Measurements from ENCODE around the gene CYP4A22. TPM values are rescaled to one million over a fixed set of nuclear protein-coding genes. Genes with fewer than 3 reads are reported as not detected.
"Not testable (repeated sequence)": the region's sequence is repeated elsewhere in the genome, so short reads cannot be mapped to it uniquely, and the experiment has no call there.

The CYP4A22 gene
- total RNA-seq, 6 experiments from 2014 or later, result not detected

GRCh38 chr1:47137925-47138615, 829 bp downstream of the CYP4A22 start:
- TF ChIP-seq, protein P1, sequence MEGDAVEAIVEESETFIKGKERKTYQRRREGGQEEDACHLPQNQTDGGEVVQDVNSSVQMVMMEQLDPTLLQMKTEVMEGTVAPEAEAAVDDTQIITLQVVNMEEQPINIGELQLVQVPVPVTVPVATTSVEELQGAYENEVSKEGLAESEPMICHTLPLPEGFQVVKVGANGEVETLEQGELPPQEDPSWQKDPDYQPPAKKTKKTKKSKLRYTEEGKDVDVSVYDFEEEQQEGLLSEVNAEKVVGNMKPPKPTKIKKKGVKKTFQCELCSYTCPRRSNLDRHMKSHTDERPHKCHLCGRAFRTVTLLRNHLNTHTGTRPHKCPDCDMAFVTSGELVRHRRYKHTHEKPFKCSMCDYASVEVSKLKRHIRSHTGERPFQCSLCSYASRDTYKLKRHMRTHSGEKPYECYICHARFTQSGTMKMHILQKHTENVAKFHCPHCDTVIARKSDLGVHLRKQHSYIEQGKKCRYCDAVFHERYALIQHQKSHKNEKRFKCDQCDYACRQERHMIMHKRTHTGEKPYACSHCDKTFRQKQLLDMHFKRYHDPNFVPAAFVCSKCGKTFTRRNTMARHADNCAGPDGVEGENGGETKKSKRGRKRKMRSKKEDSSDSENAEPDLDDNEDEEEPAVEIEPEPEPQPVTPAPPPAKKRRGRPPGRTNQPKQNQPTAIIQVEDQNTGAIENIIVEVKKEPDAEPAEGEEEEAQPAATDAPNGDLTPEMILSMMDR (IDR thresholded peaks at IDR 0.05), result no peak
- H3K36me3 Mint-ChIP-seq (ENCODE audit: low read depth), result no peaks in the 10 kb centered on the region
- H3K27me3 Mint-ChIP-seq (ENCODE audit: insufficient read depth), result no peaks in the 10 kb centered on the region; the same call in 1 of the 2 replicates
- DNase-seq, result no peak
- peaks cover 4% of the 10 kb centered on the region; the same call in 1 of the 2 replicates for H3K9me3 Mint-ChIP-seq
- no peak overlapping the region for H3K4me3 Mint-ChIP-seq
- no peaks in the 10 kb centered on the region for H3K4me1 Mint-ChIP-seq (ENCODE audit: low read depth)
- H3K27ac Mint-ChIP-seq, result no peak overlapping the region

- H3K27ac Mint-ChIP-seq; H3K4me3 Mint-ChIP-seq; H3K36me3 Mint-ChIP-seq (ENCODE audit: low read depth); DNase-seq; H3K9me3 Mint-ChIP-seq; H3K27me3 Mint-ChIP-seq (ENCODE audit: insufficient read depth); H3K4me1 Mint-ChIP-seq (ENCODE audit: low read depth): not testable (repeated sequence)
These were observed 3.1 kb downstream of the CYP4A22 start for GRCh38 chr1:47140358-47140757.

DNA sequence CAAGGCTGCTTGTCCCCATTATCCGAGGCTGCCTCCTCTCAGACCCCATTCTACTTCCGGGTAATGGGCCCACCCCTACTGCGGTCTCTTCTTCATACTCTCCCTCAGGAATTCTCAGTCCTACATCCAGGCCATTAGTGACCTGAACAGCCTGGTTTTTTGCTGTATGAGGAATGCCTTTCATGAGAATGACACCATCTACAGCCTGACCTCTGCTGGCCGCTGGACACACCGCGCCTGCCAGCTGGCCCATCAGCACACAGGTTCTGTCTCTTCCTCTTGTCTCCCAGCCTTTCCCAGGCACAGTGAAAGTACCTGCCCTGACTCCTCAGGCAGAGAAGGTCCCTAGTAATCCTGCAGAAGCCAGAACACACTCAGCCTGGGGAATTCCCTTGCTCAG, 6.4 kb downstream of the CYP4A22 start:
- TF ChIP-seq, protein P1 (IDR thresholded peaks at IDR 0.05), result peak; percentile 42; the same call in 1 of the 2 replicates
- peaks cover 17% of the 10 kb centered on the region; the same call in 1 of the 2 replicates for H3K9me3 Mint-ChIP-seq
- not testable (repeated sequence) for DNase-seq; H3K27me3 Mint-ChIP-seq (ENCODE audit: insufficient read depth); H3K4me3 Mint-ChIP-seq; H3K36me3 Mint-ChIP-seq (ENCODE audit: low read depth); H3K27ac Mint-ChIP-seq; H3K4me1 Mint-ChIP-seq (ENCODE audit: low read depth)

- DNase-seq; H3K36me3 Mint-ChIP-seq (ENCODE audit: low read depth); H3K27ac Mint-ChIP-seq; H3K4me1 Mint-ChIP-seq (ENCODE audit: low read depth); H3K27me3 Mint-ChIP-seq (ENCODE audit: insufficient read depth); H3K4me3 Mint-ChIP-seq: not testable (repeated sequence)
- peaks cover 13% of the 10 kb centered on the region; the same call in 1 of the 2 replicates for H3K9me3 Mint-ChIP-seq
These were observed 9.3 kb downstream of the CYP4A22 start for GRCh38 chr1:47146495-47146894.

DNA sequence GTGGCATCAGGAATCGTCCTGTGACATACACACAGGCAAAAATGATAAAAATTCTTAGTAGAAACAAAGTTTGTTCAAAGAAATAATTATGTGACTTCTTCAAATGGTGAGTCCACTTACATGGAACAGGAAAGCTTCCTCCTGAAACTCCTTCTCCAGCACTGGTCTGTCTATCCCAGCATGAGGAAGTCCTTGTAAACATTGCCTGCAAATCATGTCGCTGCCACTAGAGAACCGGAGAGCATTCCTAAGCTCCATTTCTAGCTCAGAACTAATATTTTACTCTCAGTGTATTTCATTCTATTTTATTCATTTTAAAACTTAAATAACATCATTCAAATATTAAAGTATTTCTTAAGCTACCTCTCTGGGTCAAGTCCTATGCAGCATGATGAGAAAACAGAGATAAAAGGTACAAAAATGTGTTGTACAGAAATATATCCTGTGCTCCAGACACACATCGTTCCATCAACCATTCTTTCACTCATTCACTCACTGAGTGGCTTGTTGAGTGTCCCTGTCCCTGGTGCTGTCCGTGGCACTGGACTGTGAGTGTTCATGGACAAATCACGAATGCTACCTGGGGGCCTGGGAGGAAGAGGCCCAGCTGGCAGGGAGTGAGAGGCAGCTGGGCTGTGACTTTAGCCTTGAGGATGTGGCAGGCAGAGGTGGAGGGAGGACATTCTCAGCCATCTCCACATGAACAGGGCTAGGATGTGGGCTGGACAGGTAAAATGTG, 10.0 kb downstream of the CYP4A22 start:
- no peaks in the 10 kb centered on the region for H3K36me3 Mint-ChIP-seq (ENCODE audit: low read depth)
- H3K4me3 Mint-ChIP-seq, result no peak overlapping the region
- H3K4me1 Mint-ChIP-seq (ENCODE audit: low read depth), result no peaks in the 10 kb centered on the region
- H3K9me3 Mint-ChIP-seq, result peaks cover 13% of the 10 kb centered on the region; the same call in 1 of the 2 replicates
- no peak for DNase-seq
- TF ChIP-seq, protein P1 (IDR thresholded peaks at IDR 0.05), result no peak
- peaks cover 5% of the 10 kb centered on the region for H3K27me3 Mint-ChIP-seq (ENCODE audit: insufficient read depth)
- H3K27ac Mint-ChIP-seq, result no peak overlapping the region

GRCh38 chr1:47149162-47149561, 11.9 kb downstream of the CYP4A22 start:
- not testable (repeated sequence) for H3K4me3 Mint-ChIP-seq; H3K27me3 Mint-ChIP-seq (ENCODE audit: insufficient read depth); H3K4me1 Mint-ChIP-seq (ENCODE audit: low read depth); H3K36me3 Mint-ChIP-seq (ENCODE audit: low read depth); H3K27ac Mint-ChIP-seq; DNase-seq
- H3K9me3 Mint-ChIP-seq, result peaks cover 13% of the 10 kb centered on the region; the same call in 1 of the 2 replicates

GRCh38 chr1:47156457-47156856, 19.2 kb downstream of the CYP4A22 start:
- H3K36me3 Mint-ChIP-seq (ENCODE audit: low read depth); DNase-seq; H3K4me3 Mint-ChIP-seq; H3K9me3 Mint-ChIP-seq; H3K4me1 Mint-ChIP-seq (ENCODE audit: low read depth); H3K27me3 Mint-ChIP-seq (ENCODE audit: insufficient read depth); H3K27ac Mint-ChIP-seq: not testable (repeated sequence)

DNA sequence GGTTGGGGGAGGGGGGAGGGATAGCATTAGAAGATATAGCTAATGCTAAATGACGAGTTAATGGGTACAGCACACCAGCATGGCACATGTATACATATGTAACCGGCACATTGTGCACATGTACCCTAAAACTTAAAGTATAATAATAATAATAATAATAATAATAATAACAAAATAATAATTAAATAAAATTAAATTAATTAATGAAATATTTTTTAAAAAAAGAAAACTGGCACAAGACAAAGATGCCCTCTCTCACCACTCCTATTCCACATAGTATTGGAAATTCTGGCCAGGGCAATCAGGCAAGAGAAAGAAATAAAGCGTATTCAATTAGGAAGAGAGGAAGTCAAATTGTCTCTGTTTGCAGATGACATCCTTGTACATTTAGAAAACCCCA, 20.7 kb downstream of the CYP4A22 start:
- H3K27me3 Mint-ChIP-seq (ENCODE audit: insufficient read depth); DNase-seq; H3K9me3 Mint-ChIP-seq; H3K4me3 Mint-ChIP-seq; H3K36me3 Mint-ChIP-seq (ENCODE audit: low read depth); H3K27ac Mint-ChIP-seq; H3K4me1 Mint-ChIP-seq (ENCODE audit: low read depth): not testable (repeated sequence)

All from HFFc6 (cell line).